PC-3 (cell line): ENCODE results near the gene CLCF1. TPM values are rescaled to one million over a fixed set of nuclear protein-coding genes. Genes with fewer than 3 reads are reported as not detected.
A peak's percentile ranks its signal among the peaks of the same experiment; 100 is the strongest.

Experiments used
- ATAC-seq: fragments of 200-7000 bp; cut with Tn5 transposase; 2 replicates; pipeline ENCODE4 v1.9.1; 2020; ENCODE audit warnings: mild to moderate bottlenecking, moderate library complexity
- BruUV-seq: library from RNA; stranded (reverse); fragments of 400-500 nt; replicated peaks from 2 replicates; lab custom pipeline; 2021; lab: Mats Ljungman, UMichigan
- CTCF ChIA-PET: fragments of 300-600 bp; sonication (Branson Sonifier 250); formaldehyde crosslinking; loops from one replicate; lab custom pipeline; 2022; ENCODE audit warnings: antibody characterized with exemption; lab: Charles Lee
- POLR2A ChIA-PET: fragments of 300-600 bp; sonication (Branson Sonifier 250); formaldehyde crosslinking; loops from one replicate; lab custom pipeline; 2022; ENCODE audit warnings: antibody characterized with exemption; ENCODE audit not compliant: unreplicated experiment; lab: Charles Lee
- DNase-seq: peaks from one replicate; pipeline ENCODE4 v3.0.0-alpha.2; 2015
- H2AFZ ChIP-seq: fragments of 300-600 bp; sonication (generic); 2 replicates; pipeline ENCODE4 v1.6.0; 2016; ENCODE audit warnings: antibody characterized with exemption, low read length
- H3F3A ChIP-seq: fragments of 300-600 bp; sonication (generic); one replicate; pipeline ENCODE4 v1.6.0; 2017; ENCODE audit warnings: antibody characterized with exemption, low read length, control low read depth, mild to moderate bottlenecking; ENCODE audit not compliant: unreplicated experiment
- H3K27ac ChIP-seq: fragments of 300-600 bp; sonication (generic); 2 replicates; pipeline ENCODE4 v1.5.1; 2016; ENCODE audit warnings: mild to moderate bottlenecking, low read length
- H3K27me3 ChIP-seq: fragments of 300-600 bp; sonication (generic); 2 replicates; pipeline ENCODE4 v1.6.1; 2016; ENCODE audit warnings: low read length, mixed read lengths
- H3K36me3 ChIP-seq: fragments of 300-600 bp; sonication (generic); 2 replicates; pipeline ENCODE4 v1.6.1; 2016; ENCODE audit warnings: low read depth, mixed run types, low read length, mixed read lengths
- H3K4me1 ChIP-seq: fragments of 300-600 bp; sonication (generic); 2 replicates; pipeline ENCODE4 v1.5.1; 2016; ENCODE audit warnings: low read length; ENCODE audit not compliant: insufficient read depth
- H3K4me2 ChIP-seq: fragments of 300-600 bp; sonication (generic); 2 replicates; pipeline ENCODE4 v1.6.0; 2016; ENCODE audit warnings: low read length
- H3K4me3 ChIP-seq: fragments of 300-600 bp; sonication (generic); 2 replicates; pipeline ENCODE4 v1.5.1; 2016; ENCODE audit warnings: mild to moderate bottlenecking, low read length, mixed read lengths
- H3K79me2 ChIP-seq: fragments of 300-600 bp; sonication (generic); 2 replicates; pipeline ENCODE4 v1.6.1; 2017; ENCODE audit warnings: low read length, mixed read lengths
- H3K9ac ChIP-seq: fragments of 300-600 bp; sonication (generic); 2 replicates; pipeline ENCODE4 v1.6.0; 2016; ENCODE audit warnings: mild to moderate bottlenecking, low read length
- H3K9me2 ChIP-seq: fragments of 300-600 bp; sonication (generic); replicated peaks from 2 replicates; pipeline ENCODE4 v1.6.1; 2016; ENCODE audit warnings: mixed run types, low read length, mixed read lengths
- H3K9me3 ChIP-seq: fragments of 300-600 bp; sonication (generic); 2 replicates; pipeline ENCODE4 v1.6.1; 2016; ENCODE audit warnings: low read length, mixed read lengths
- H4K20me1 ChIP-seq: fragments of 300-600 bp; sonication (generic); 2 replicates; pipeline ENCODE4 v1.6.1; 2016; ENCODE audit warnings: low read length, mixed read lengths
- CTCF ChIP-seq: fragments of 300-600 bp; sonication (generic); conservative IDR thresholded peaks from 2 replicates; pipeline ENCODE4 v1.5.1; 2017; ENCODE audit warnings: antibody characterized with exemption, low read depth, mild to moderate bottlenecking, low read length
- EZH2 ChIP-seq: fragments of 300-600 bp; sonication (generic); IDR thresholded peaks from one replicate; pipeline ENCODE4 v1.6.1; 2017; ENCODE audit warnings: antibody characterized with exemption, mild to moderate bottlenecking, low read length; ENCODE audit not compliant: unreplicated experiment
- EZH2phosphoT487 ChIP-seq: fragments of 300-600 bp; sonication (generic); IDR thresholded peaks from 2 replicates; pipeline ENCODE4 v1.6.1; 2018; ENCODE audit warnings: mild to moderate bottlenecking, antibody characterized with exemption, low read length, borderline replicate concordance
- intact Hi-C: fragments of 100-400 bp; cut with micrococcal nuclease; formaldehyde crosslinking; loops from 2 replicates; pipeline ENCODE4 v1.9.0; 2023
- total RNA-seq: library from RNA; depleted of rRNA; stranded (reverse); fragments of >200 nt; gene quantifications from 2 replicates; pipeline ENCODE4 v1.2.3, GENCODE V29; 2014

Gene CLCF1
- total RNA-seq, 1 experiment from 2014 or later, result 48.3 TPM

GRCh38 chr11:67356387-67356863 lies 17.0 kb downstream of the CLCF1 start:
- Histone ChIP-seq H3K27me3 (no peaks in the 10 kb centered on the region), H3K27ac (peak overlapping the region; percentile 93), H3K9ac (peak overlapping the region; percentile 79), H3K4me3 (no peak overlapping the region), H3K79me2 (peaks cover 14% of the 10 kb centered on the region), H3K4me1 (peaks cover 62% of the 10 kb centered on the region), H3K9me2 (no peaks in the 10 kb centered on the region), H3K4me2 (peak overlapping the region; percentile 92), H3K36me3 (no peaks in the 10 kb centered on the region), H4K20me1 (no peaks in the 10 kb centered on the region), H3K9me3 (no peaks in the 10 kb centered on the region), H3F3A (peaks cover 17% of the 10 kb centered on the region), H2AFZ (no peak overlapping the region)
- ChIA-PET POLR2A (interaction anchor here (1.8 kb wide), 1 partner anchor 10 kb away, joined by 8 read pairs; no protein-coding TSS in a partner anchor), CTCF (interaction anchor here (1.8 to 4.1 kb wide), 5 partner anchors 10 to 26 kb away, joined by 10 to 46 read pairs (median 16); partner anchors contain the start of gene CLCF1)
- TF ChIP-seq EZH2 (no peak), CTCF (no peak), EZH2phosphoT487 (no peak)
- no peak for DNase-seq
- ATAC-seq, result no peak
- BruUV-seq, result no TSS peak
- intact Hi-C loops, result no loop called here

GRCh38 chr11:67355794-67356386 lies 17.5 kb downstream of the CLCF1 start:
- ChIA-PET CTCF (interaction anchor here (0.6 to 4.1 kb wide), 3 partner anchors 10 to 27 kb away, joined by 10 to 46 read pairs (median 10); no protein-coding TSS in a partner anchor), POLR2A (interaction anchor here (1.8 kb wide), 1 partner anchor 10 kb away, joined by 8 read pairs; no protein-coding TSS in a partner anchor)
- no peaks in the 10 kb centered on the region for H3K9me2 ChIP-seq
- H3F3A ChIP-seq, result peaks cover 17% of the 10 kb centered on the region
- BruUV-seq, result no TSS peak
- DNase-seq (no peak), ATAC-seq (no peak)
- peaks cover 14% of the 10 kb centered on the region for H3K79me2 ChIP-seq
- H3K9ac ChIP-seq, result peak overlapping the region; percentile 79
- peak overlapping the region; percentile 92 for H3K4me2 ChIP-seq
- TF ChIP-seq CTCF, result no peak
- TF ChIP-seq EZH2, result no peak
- no peak for TF ChIP-seq EZH2phosphoT487
- H3K4me3 ChIP-seq, result no peak overlapping the region
- H2AFZ ChIP-seq, result no peak overlapping the region
- peak overlapping the region; percentile 93 for H3K27ac ChIP-seq
- H3K27me3 ChIP-seq, result no peaks in the 10 kb centered on the region
- intact Hi-C loops, result no loop called here
- H3K4me1 ChIP-seq, result peaks cover 64% of the 10 kb centered on the region
- no peaks in the 10 kb centered on the region for H4K20me1 ChIP-seq
- no peaks in the 10 kb centered on the region for H3K36me3 ChIP-seq
- no peaks in the 10 kb centered on the region for H3K9me3 ChIP-seq
